Upper lobe of left lung (tissue), 4 donors: ENCODE measurements around the gene VSTM2L.

Experiments
- CTCF ChIP-seq, 6 experiments: fragments of 450-650 bp in 4 of 6; fragments of 200-600 bp in 2 of 6; sonication (generic) in 2 of 6; IDR thresholded peaks; one replicate each; pipeline ENCODE4 v1.5.1; 2016 to 2019; ENCODE audit warnings: antibody characterized with exemption in 6 of 6
- POLR2AphosphoS5 ChIP-seq, 2 donors: sonication (generic); formaldehyde crosslinking; IDR thresholded peaks; one replicate each; pipeline ENCODE4 v1.5.1; 2017; ENCODE audit warnings: antibody characterized with exemption in 2 of 2

GRCh38 chr20:37981568-37981967 is 78.6 kb downstream of the VSTM2L start:
- TF ChIP-seq CTCF (IDR thresholded peaks at IDR 0.05) = no peak
- no peak for TF ChIP-seq POLR2AphosphoS5 (IDR thresholded peaks at IDR 0.05)
